NT2/D1 (cell line): ENCODE measurements around the gene YTHDC1.

ENCODE experiments used
- DNase-seq: peaks from one replicate; pipeline ENCODE4 v3.0.0-alpha.2; 2011; ENCODE audit warnings: low read depth, low spot score
- H3K27me3 ChIP-seq: 2 replicates; pipeline ENCODE4 v1.6.0; 2011; ENCODE audit warnings: mild to moderate bottlenecking; ENCODE audit not compliant: insufficient read length, insufficient read depth
- H3K36me3 ChIP-seq: 2 replicates; pipeline ENCODE4 v1.6.1; 2011; ENCODE audit warnings: mild to moderate bottlenecking, low read length, mixed read lengths; ENCODE audit not compliant: insufficient read depth, insufficient read length
- H3K4me1 ChIP-seq: 2 replicates; pipeline ENCODE4 v1.5.1; 2011; ENCODE audit not compliant: insufficient read depth, insufficient read length
- H3K4me3 ChIP-seq: 2 replicates; pipeline ENCODE4 v1.5.1; 2011; ENCODE audit warnings: low read depth; ENCODE audit not compliant: insufficient read length
- H3K9ac ChIP-seq: 2 replicates; pipeline ENCODE4 v1.6.0; 2011; ENCODE audit warnings: low read depth; ENCODE audit not compliant: insufficient read length
- H3K9me3 ChIP-seq: 2 replicates; pipeline ENCODE4 v1.5.1; 2011; ENCODE audit warnings: mild to moderate bottlenecking, low read length; ENCODE audit not compliant: insufficient read depth
- SUZ12 ChIP-seq: IDR thresholded peaks from 2 replicates; pipeline ENCODE4 v1.6.1; 2011; ENCODE audit not compliant: insufficient read length, insufficient read depth; ENCODE audit errors: extremely low read depth
- YY1 ChIP-seq: IDR thresholded peaks from 2 replicates; pipeline ENCODE4 v1.6.1; 2011; ENCODE audit not compliant: insufficient read length, insufficient read depth
- ZNF274 ChIP-seq: IDR thresholded peaks from 2 replicates; pipeline ENCODE4 v1.6.1; 2011; ENCODE audit warnings: mild to moderate bottlenecking, low read depth, low read length

YTHDC1 gene

GRCh38 chr4:68358988-68359387, 9.1 kb upstream of the YTHDC1 start:
- H3K27me3 ChIP-seq: no peaks in the 10 kb centered on the region
- TF ChIP-seq SUZ12: no peak
- TF ChIP-seq ZNF274: no peak
- no peak for TF ChIP-seq YY1
- H3K4me1 ChIP-seq: no peaks in the 10 kb centered on the region
- H3K9me3 ChIP-seq: no peaks in the 10 kb centered on the region
- H3K4me3 ChIP-seq: no peak overlapping the region
- no peak overlapping the region for H3K9ac ChIP-seq
- no peaks in the 10 kb centered on the region for H3K36me3 ChIP-seq
- no peak for DNase-seq

- TF ChIP-seq SUZ12 (no peak), ZNF274 (no peak), YY1 (no peak)
- H3K4me1 ChIP-seq: no peaks in the 10 kb centered on the region
- no peak overlapping the region for H3K9ac ChIP-seq
- H3K4me3 ChIP-seq: no peak overlapping the region
- H3K9me3 ChIP-seq: no peaks in the 10 kb centered on the region
- DNase-seq: no peak
- no peaks in the 10 kb centered on the region for H3K27me3 ChIP-seq
- no peaks in the 10 kb centered on the region for H3K36me3 ChIP-seq
Measured at GRCh38 chr4:68352791-68353190, 2.9 kb upstream of the YTHDC1 start.

GRCh38 chr4:68349279-68349648, 626 bp downstream of the YTHDC1 start:
- Histone ChIP-seq H3K9ac (peak overlapping the region; percentile 93), H3K36me3 (peaks cover 13% of the 10 kb centered on the region), H3K4me1 (no peaks in the 10 kb centered on the region), H3K9me3 (no peaks in the 10 kb centered on the region), H3K27me3 (no peaks in the 10 kb centered on the region), H3K4me3 (peak overlapping the region; percentile 83)
- DNase-seq: no peak
- no peak for TF ChIP-seq SUZ12
- TF ChIP-seq YY1: no peak
- TF ChIP-seq ZNF274: no peak

- Histone ChIP-seq H3K36me3 (peaks cover 13% of the 10 kb centered on the region), H3K9ac (peak overlapping the region; percentile 93), H3K4me3 (peak overlapping the region; percentile 83), H3K9me3 (no peaks in the 10 kb centered on the region), H3K4me1 (no peaks in the 10 kb centered on the region), H3K27me3 (no peaks in the 10 kb centered on the region)
- TF ChIP-seq YY1 (no peak), SUZ12 (no peak), ZNF274 (no peak)
- no peak for DNase-seq
Measured at GRCh38 chr4:68348577-68348976, 1.3 kb downstream of the YTHDC1 start.

- Histone ChIP-seq H3K9me3 (no peaks in the 10 kb centered on the region), H3K9ac (no peak overlapping the region), H3K27me3 (no peaks in the 10 kb centered on the region), H3K4me3 (peak overlapping the region; percentile 83), H3K4me1 (no peaks in the 10 kb centered on the region), H3K36me3 (peaks cover 13% of the 10 kb centered on the region)
- DNase-seq: no peak
- TF ChIP-seq SUZ12 (no peak), YY1 (no peak), ZNF274 (no peak)
Measured at GRCh38 chr4:68347845-68348244, 2.0 kb downstream of the YTHDC1 start.

GRCh38 chr4:68346461-68346860, 3.4 kb downstream of the YTHDC1 start:
- Histone ChIP-seq H3K4me1 (no peaks in the 10 kb centered on the region), H3K4me3 (no peak overlapping the region), H3K36me3 (peaks cover 19% of the 10 kb centered on the region), H3K9ac (no peak overlapping the region), H3K27me3 (no peaks in the 10 kb centered on the region), H3K9me3 (no peaks in the 10 kb centered on the region)
- no peak for DNase-seq
- TF ChIP-seq YY1 (no peak), ZNF274 (no peak), SUZ12 (no peak)

GRCh38 chr4:68344785-68345184, 5.1 kb downstream of the YTHDC1 start:
- Histone ChIP-seq H3K4me1 (no peaks in the 10 kb centered on the region), H3K4me3 (no peak overlapping the region)

More at GRCh38 chr4:68344785-68345184, 5.1 kb downstream of the YTHDC1 start:
- H3K9me3 ChIP-seq: no peaks in the 10 kb centered on the region
- H3K9ac ChIP-seq: no peak overlapping the region
- peaks cover 19% of the 10 kb centered on the region for H3K36me3 ChIP-seq
- H3K27me3 ChIP-seq: no peaks in the 10 kb centered on the region
- no peak for TF ChIP-seq YY1
- TF ChIP-seq SUZ12: no peak
- no peak for TF ChIP-seq ZNF274
- DNase-seq: no peak
